T-helper 2 cell (primary cell): Measurements from ENCODE around the gene GDF2.

Experiments
- DNase-seq, 5 experiments: peaks; one replicate each; pipeline versions ENCODE4 v3.0.0 to v3.0.0-alpha.2; 2012 to 2022

GDF2 gene

GRCh38 chr10:47312663-47312995 is 9.6 kb upstream of the GDF2 start:
- no peak for DNase-seq

GRCh38 chr10:47314416-47314970 is 7.8 kb upstream of the GDF2 start:
- no peak for DNase-seq

- DNase-seq: no peak
Measured at GRCh38 chr10:47315421-47315820, 6.8 kb upstream of the GDF2 start.

- DNase-seq: no peak
Measured at GRCh38 chr10:47316131-47316530, 6.1 kb upstream of the GDF2 start.

- no peak for DNase-seq
Measured at GRCh38 chr10:47317251-47317650, 5.0 kb upstream of the GDF2 start.

- DNase-seq: no peak
Measured at GRCh38 chr10:47318706-47319105, 3.5 kb upstream of the GDF2 start.

GRCh38 chr10:47319784-47320183 is 2.5 kb upstream of the GDF2 start:
- DNase-seq: no peak

GRCh38 chr10:47320812-47321211 is 1.4 kb upstream of the GDF2 start:
- no peak for DNase-seq

- DNase-seq: no peak
Measured at GRCh38 chr10:47321521-47322195, 596 bp upstream of the GDF2 start.

GRCh38 chr10:47323087-47323486 is 833 bp downstream of the GDF2 start:
- DNase-seq: no peak

GRCh38 chr10:47323636-47324296 is 1.5 kb downstream of the GDF2 start:
- no peak for DNase-seq

- DNase-seq: no peak
Measured at GRCh38 chr10:47325303-47326291, 3.3 kb downstream of the GDF2 start.

GRCh38 chr10:47326306-47326926 is 4.2 kb downstream of the GDF2 start:
- no peak for DNase-seq

GRCh38 chr10:47326927-47327330 is 4.7 kb downstream of the GDF2 start:
- DNase-seq: no peak

- DNase-seq: no peak
Measured at GRCh38 chr10:47329855-47330254, 7.6 kb downstream of the GDF2 start.

GRCh38 chr10:47330366-47330765 is 8.1 kb downstream of the GDF2 start:
- DNase-seq: no peak

- no peak for DNase-seq
Measured at GRCh38 chr10:47330804-47331203, 8.6 kb downstream of the GDF2 start.

- no peak for DNase-seq
Measured at GRCh38 chr10:47331491-47331890, 9.2 kb downstream of the GDF2 start.

GRCh38 chr10:47331954-47332353 is 9.7 kb downstream of the GDF2 start:
- DNase-seq: no peak

- DNase-seq: no peak
Measured at GRCh38 chr10:47332371-47332770, 10.1 kb downstream of the GDF2 start.

GRCh38 chr10:47332946-47333345 is 10.7 kb downstream of the GDF2 start:
- DNase-seq: no peak

GRCh38 chr10:47333532-47333931 is 11.3 kb downstream of the GDF2 start:
- DNase-seq: no peak
